Memory B cell (primary cell): ENCODE results near the gene SEL1L3.

Experiments
- ATAC-seq: fragments of 150-1000 bp; cut with Tn5 transposase; 2 replicates; pipeline ENCODE4 v1.10.0; 2021; ENCODE audit warnings: low read depth, mild to moderate bottlenecking, moderate library complexity
- DNase-seq, 2 donors: peaks; one replicate each; pipeline ENCODE4 v3.0.0; 2022; ENCODE audit warnings: low spot score in 2 of 2
- H3K27ac Mint-ChIP-seq: one replicate; pipeline ENCODE4 v1.8.0; 2022; ENCODE audit warnings: mild to moderate bottlenecking, moderate library complexity, mixed read lengths
- H3K27me3 Mint-ChIP-seq: one replicate; pipeline ENCODE4 v1.8.0; 2022; ENCODE audit warnings: mixed read lengths
- H3K36me3 Mint-ChIP-seq: one replicate; pipeline ENCODE4 v1.8.0; 2022; ENCODE audit warnings: mild to moderate bottlenecking, mixed read lengths
- H3K4me1 Mint-ChIP-seq: one replicate; pipeline ENCODE4 v1.8.0; 2022; ENCODE audit warnings: mixed read lengths
- H3K4me3 Mint-ChIP-seq: one replicate; pipeline ENCODE4 v1.8.0; 2022; ENCODE audit warnings: mild to moderate bottlenecking, moderate library complexity, mixed read lengths
- H3K9me3 Mint-ChIP-seq: one replicate; pipeline ENCODE4 v1.8.0; 2022; ENCODE audit warnings: mixed read lengths

The SEL1L3 gene

DNA sequence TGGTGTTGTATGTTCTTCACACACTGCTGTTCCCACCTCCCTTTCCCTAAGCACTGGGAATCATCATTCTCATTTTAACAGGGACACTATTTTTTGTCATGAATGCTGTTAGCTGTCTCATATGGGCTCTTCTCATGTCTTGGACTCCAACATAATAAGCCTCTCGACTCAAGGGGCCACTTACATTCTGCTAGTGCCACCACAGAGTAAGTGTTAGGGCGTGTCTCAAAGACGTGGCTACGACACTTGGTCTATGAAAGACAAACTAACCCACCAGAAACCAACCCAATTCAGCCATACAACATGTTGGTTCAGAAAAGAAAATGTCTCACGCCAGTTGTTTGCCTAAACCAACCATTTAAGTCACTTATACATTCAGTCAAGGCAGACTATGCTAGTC lies 32.2 kb downstream of the SEL1L3 start:
- no peak for ATAC-seq
- Mint-ChIP-seq H3K4me1 (peaks cover 27% of the 10 kb centered on the region), H3K4me3 (no peak overlapping the region), H3K9me3 (no peaks in the 10 kb centered on the region), H3K27me3 (no peaks in the 10 kb centered on the region), H3K36me3 (peaks cover 40% of the 10 kb centered on the region), H3K27ac (no peak overlapping the region)
- DNase-seq, result no peak

GRCh38 chr4:25827897-25828296 lies 34.9 kb downstream of the SEL1L3 start:
- H3K27ac Mint-ChIP-seq, result peak overlapping the region; percentile 79
- peaks cover 36% of the 10 kb centered on the region for H3K36me3 Mint-ChIP-seq
- H3K4me1 Mint-ChIP-seq, result peaks cover 13% of the 10 kb centered on the region
- H3K9me3 Mint-ChIP-seq, result no peaks in the 10 kb centered on the region
- no peak for DNase-seq
- no peaks in the 10 kb centered on the region for H3K27me3 Mint-ChIP-seq
- no peak overlapping the region for H3K4me3 Mint-ChIP-seq
- no peak for ATAC-seq

GRCh38 chr4:25827373-25827772 lies 35.4 kb downstream of the SEL1L3 start:
- H3K4me3 Mint-ChIP-seq, result no peak overlapping the region
- peaks cover 13% of the 10 kb centered on the region for H3K4me1 Mint-ChIP-seq
- ATAC-seq (no peak), DNase-seq (no peak)
- peak overlapping the region; percentile 79 for H3K27ac Mint-ChIP-seq
- no peaks in the 10 kb centered on the region for H3K9me3 Mint-ChIP-seq
- H3K36me3 Mint-ChIP-seq, result peaks cover 34% of the 10 kb centered on the region
- no peaks in the 10 kb centered on the region for H3K27me3 Mint-ChIP-seq

- H3K9me3 Mint-ChIP-seq, result no peaks in the 10 kb centered on the region
- no peak overlapping the region for H3K27ac Mint-ChIP-seq
- no peak overlapping the region for H3K4me3 Mint-ChIP-seq
Observed at GRCh38 chr4:25826074-25826752, 36.6 kb downstream of the SEL1L3 start.

DNA sequence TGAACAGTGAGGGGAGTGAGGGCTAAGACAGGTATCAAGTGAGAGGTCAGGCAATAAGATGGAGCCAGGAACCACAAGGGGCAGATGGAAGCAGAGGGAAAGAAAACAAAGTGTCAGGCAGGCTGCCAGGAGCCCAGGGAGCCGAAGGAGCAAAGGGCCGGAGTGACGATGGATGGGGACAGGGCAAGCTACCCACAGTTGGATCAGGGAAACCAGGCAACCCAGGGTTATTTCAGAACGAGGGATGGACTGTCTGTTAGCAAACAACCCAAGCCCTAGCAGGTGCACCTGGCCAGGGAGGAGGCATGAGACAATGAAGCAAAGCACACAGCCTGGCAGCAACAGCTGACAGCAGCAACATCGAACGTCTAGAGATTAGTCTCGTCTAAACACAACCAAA lies 39.2 kb downstream of the SEL1L3 start:
- no peaks in the 10 kb centered on the region for H3K9me3 Mint-ChIP-seq
- H3K27me3 Mint-ChIP-seq, result no peaks in the 10 kb centered on the region
- no peak overlapping the region for H3K27ac Mint-ChIP-seq
- no peak overlapping the region for H3K4me3 Mint-ChIP-seq
- H3K36me3 Mint-ChIP-seq, result peaks cover 28% of the 10 kb centered on the region
- ATAC-seq, result no peak
- DNase-seq, result no peak
- peaks cover 3% of the 10 kb centered on the region for H3K4me1 Mint-ChIP-seq

More at GRCh38 chr4:25826074-25826752, 36.6 kb downstream of the SEL1L3 start:
- ATAC-seq (no peak), DNase-seq (no peak)
- Mint-ChIP-seq H3K4me1 (peaks cover 12% of the 10 kb centered on the region), H3K27me3 (no peaks in the 10 kb centered on the region), H3K36me3 (peaks cover 33% of the 10 kb centered on the region)

DNA sequence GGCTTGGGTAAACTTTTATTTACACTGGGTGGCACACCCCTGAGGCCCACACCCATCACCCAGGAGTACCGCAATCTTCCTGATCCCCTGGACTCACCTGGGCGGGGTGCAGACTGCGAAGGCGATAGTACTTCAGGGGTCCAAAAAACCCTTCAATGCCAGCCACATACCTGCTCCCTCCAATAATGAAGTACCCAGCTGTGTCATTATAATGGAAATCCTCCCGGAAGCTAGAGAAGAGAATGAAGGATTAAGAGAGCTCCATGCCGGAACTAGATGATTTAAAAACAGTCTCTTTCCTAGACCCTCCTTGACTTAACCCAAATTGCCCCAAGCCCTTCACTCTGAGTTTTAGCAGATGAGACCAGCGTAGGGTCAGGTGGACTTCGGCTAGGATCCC lies 40.9 kb downstream of the SEL1L3 start:
- H3K27me3 Mint-ChIP-seq, result no peaks in the 10 kb centered on the region
- H3K36me3 Mint-ChIP-seq, result peaks cover 29% of the 10 kb centered on the region
- H3K27ac Mint-ChIP-seq, result no peak overlapping the region
- H3K9me3 Mint-ChIP-seq, result no peaks in the 10 kb centered on the region
- no peak for DNase-seq
- peaks cover 3% of the 10 kb centered on the region for H3K4me1 Mint-ChIP-seq
- ATAC-seq, result no peak
- no peak overlapping the region for H3K4me3 Mint-ChIP-seq

DNA sequence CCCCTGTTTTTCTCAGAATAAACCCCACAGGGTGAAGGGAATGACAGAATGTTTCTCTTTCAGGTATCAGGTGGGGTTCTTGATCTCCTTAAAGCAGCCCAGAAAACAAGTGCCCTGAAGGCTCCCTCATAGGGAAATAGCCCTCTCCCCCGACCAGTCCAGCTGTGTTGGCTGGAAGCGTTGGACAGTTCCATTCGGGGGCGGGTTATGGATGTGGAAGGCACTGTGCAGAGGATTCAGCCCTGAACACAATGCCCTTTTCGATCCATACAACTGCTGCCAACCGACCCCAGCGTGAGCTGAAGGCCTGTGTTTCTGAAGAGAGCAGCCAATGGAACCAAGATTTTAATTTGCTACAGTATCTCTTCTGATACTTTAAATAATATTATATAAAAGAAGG lies 41.5 kb downstream of the SEL1L3 start:
- Mint-ChIP-seq H3K36me3 (peaks cover 35% of the 10 kb centered on the region), H3K27ac (no peak overlapping the region)
- ATAC-seq, result no peak

DNA sequence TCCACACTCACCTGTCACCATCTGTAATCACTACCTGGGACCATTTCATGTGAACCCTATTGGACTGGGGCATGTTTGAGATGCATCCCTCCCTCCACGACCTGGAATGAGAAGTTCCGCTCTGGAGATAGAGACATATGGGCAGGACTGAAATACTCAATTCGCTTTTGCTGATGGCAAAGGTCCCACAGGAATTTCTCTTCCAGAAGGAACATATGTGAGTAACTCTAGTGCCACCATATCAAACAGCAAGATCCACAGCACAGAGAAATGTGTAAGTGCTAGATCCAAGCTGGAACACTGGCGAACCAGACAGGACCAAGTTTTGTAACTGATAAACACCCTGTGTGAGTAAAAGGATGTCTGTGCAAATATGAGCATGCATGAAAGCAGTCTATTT lies 43.9 kb downstream of the SEL1L3 start:
- H3K36me3 Mint-ChIP-seq, result peaks cover 35% of the 10 kb centered on the region
- H3K27ac Mint-ChIP-seq, result peak overlapping the region; percentile 71
- H3K27me3 Mint-ChIP-seq, result no peaks in the 10 kb centered on the region
- H3K4me1 Mint-ChIP-seq, result peaks cover 3% of the 10 kb centered on the region
- DNase-seq (no peak), ATAC-seq (no peak)
- no peak overlapping the region for H3K4me3 Mint-ChIP-seq
- no peaks in the 10 kb centered on the region for H3K9me3 Mint-ChIP-seq

More for the DNA sequence above, 41.5 kb downstream of the SEL1L3 start:
- Mint-ChIP-seq H3K4me1 (peaks cover 3% of the 10 kb centered on the region), H3K9me3 (no peaks in the 10 kb centered on the region), H3K27me3 (no peaks in the 10 kb centered on the region), H3K4me3 (no peak overlapping the region)
- no peak for DNase-seq

- ATAC-seq, result no peak
- Mint-ChIP-seq H3K36me3 (peaks cover 34% of the 10 kb centered on the region), H3K4me3 (no peak overlapping the region)
Observed at GRCh38 chr4:25818371-25818871, 44.4 kb downstream of the SEL1L3 start.

DNA sequence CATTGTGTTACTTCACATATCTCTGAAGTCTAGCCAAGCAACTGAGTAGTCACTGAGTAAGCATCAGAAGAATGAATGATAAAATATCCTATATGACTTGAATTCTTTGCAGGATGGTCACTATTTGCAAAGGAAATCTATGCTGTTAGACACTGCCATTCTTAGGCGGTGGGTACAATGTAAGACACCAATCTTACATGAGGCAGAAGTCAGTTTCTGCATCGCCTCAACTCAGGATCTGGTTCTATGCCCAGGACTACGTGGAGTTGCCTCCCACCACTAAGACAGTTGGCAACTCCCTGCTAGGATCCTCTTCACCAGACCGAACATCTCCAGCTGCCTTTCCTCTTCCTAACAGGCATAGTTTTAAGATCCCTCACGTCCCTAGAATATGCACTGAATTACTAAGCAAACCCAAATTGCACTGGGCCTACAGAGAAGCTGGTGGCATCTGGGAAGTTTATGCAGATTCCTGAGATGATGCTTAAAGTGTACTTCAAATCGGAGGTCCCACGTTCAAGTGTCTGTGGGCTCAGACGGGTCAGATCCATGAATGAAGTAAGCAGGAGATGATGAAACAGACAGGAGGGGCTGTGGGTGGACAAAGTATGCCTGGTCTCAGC lies 45.6 kb downstream of the SEL1L3 start:
- no peaks in the 10 kb centered on the region for H3K4me1 Mint-ChIP-seq
- H3K9me3 Mint-ChIP-seq, result no peaks in the 10 kb centered on the region
- H3K27ac Mint-ChIP-seq, result peak overlapping the region; percentile 12
- ATAC-seq (no peak), DNase-seq (no peak)
- H3K36me3 Mint-ChIP-seq, result peaks cover 36% of the 10 kb centered on the region
- no peak overlapping the region for H3K4me3 Mint-ChIP-seq
- no peaks in the 10 kb centered on the region for H3K27me3 Mint-ChIP-seq

More at GRCh38 chr4:25818371-25818871, 44.4 kb downstream of the SEL1L3 start:
- H3K4me1 Mint-ChIP-seq, result peaks cover under 1% of the 10 kb centered on the region
- no peaks in the 10 kb centered on the region for H3K27me3 Mint-ChIP-seq
- H3K9me3 Mint-ChIP-seq, result no peaks in the 10 kb centered on the region
- DNase-seq, result no peak
- H3K27ac Mint-ChIP-seq, result peak overlapping the region; percentile 71

DNA sequence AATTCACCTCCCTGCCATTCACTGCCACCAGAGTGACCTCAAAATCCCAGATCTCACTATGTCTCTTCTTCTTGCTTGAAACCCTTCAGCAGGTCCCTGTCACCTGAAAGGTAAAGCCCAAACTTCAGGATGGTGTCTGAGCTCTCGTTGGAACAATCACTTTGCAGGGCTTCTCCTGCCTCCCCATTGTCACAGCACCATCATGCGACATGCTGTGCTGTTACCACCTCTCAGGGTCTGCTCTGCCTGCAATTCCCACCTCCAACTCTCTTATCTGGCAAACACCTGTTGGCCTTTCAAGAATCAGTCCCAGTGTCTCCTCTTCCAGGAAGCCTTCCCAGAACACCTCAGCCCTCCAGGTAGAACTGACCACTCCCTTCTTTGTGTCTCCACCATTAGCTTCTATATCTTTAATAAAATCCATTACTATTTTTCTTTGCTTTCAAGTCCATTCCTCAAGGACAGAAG lies 46.2 kb downstream of the SEL1L3 start:
- no peak for ATAC-seq
- H3K9me3 Mint-ChIP-seq, result no peaks in the 10 kb centered on the region
- H3K4me1 Mint-ChIP-seq, result no peaks in the 10 kb centered on the region
- no peaks in the 10 kb centered on the region for H3K27me3 Mint-ChIP-seq
- peak overlapping the region; percentile 12 for H3K27ac Mint-ChIP-seq
- peaks cover 37% of the 10 kb centered on the region for H3K36me3 Mint-ChIP-seq
- no peak overlapping the region for H3K4me3 Mint-ChIP-seq
- no peak for DNase-seq

DNA sequence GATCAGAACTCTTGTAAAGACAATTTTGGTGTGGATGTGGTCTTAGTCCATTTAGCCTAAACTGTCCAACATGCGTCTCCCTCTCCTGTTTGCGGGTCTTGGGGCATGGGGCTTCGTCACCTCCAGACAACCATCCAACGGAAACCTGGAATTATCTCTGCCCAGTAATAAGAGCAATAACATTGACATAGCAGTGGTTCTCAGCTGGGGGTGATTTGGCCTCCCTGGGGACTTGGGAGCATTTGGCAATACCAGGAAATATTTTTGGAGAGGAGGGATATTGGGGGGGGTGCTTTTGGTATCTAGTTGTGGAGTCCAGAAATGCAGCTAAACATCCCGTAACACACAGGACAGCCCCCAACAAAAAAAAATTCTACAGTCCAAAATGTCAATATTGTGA lies 47.2 kb downstream of the SEL1L3 start:
- ATAC-seq (no peak), DNase-seq (no peak)
- Mint-ChIP-seq H3K9me3 (no peaks in the 10 kb centered on the region), H3K27me3 (no peaks in the 10 kb centered on the region), H3K4me1 (no peaks in the 10 kb centered on the region), H3K27ac (no peak overlapping the region), H3K36me3 (peaks cover 42% of the 10 kb centered on the region), H3K4me3 (no peak overlapping the region)

- Mint-ChIP-seq H3K9me3 (no peaks in the 10 kb centered on the region), H3K4me3 (no peak overlapping the region), H3K27ac (no peak overlapping the region), H3K36me3 (peaks cover 39% of the 10 kb centered on the region), H3K27me3 (no peaks in the 10 kb centered on the region), H3K4me1 (no peaks in the 10 kb centered on the region)
- DNase-seq (no peak), ATAC-seq (no peak)
Observed at GRCh38 chr4:25814301-25815136, 48.3 kb downstream of the SEL1L3 start.
